ENCODE measurements around the gene TBPL1. TPM values are rescaled to one million over a fixed set of nuclear protein-coding genes. Genes with fewer than 3 reads are reported as not detected.

TBPL1 gene
- total RNA-seq, 4 donors from 2014 or later = 10.1 to 19.1 (median 13.7) TPM

DNA sequence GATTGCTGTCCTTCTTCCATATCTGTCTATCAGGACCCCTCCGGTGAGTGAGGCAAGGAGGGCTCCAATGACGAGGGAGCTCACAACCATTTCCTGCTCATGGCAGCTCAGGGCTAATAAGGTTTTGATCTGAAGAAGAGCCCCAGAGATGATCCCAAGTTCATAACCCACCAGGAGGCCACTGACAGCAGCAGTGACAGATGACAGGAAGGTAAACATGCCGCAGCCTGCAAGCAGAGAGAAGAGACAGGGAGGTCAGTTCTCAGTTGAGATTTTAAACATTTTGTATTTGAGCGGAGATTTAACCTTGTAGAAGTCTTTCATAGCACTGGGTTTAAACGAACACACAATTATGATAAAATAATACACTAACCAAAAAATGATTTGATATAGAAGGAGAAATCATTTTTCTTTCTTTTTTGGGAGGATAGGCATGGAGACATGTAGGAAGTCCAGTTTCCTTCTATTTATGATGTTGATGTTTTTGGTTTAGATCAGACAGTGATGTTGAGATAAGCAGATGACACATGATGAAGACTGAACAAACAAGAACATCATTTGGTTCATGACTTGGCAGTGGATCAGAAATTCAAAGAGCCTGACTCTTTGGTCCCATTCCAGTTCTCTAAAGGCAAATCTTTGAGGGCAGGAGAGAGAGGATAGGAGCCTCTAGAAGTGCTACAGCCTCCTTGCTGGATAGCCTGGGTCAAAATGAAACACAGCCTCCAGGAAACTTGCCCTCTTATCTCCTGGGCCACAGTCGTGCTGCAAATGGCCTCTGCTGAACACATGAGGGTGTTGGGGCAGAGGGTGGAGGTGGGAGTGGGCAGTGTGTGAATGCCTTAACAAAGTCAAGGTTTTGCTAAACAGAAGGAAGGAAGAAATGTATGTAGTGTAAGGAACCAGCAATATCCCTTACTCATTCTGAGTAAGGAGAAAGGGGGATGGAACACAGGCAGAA is 76.8 kb downstream of the TBPL1 start:
- H3K9me3 ChIP-seq = no peaks in the 10 kb centered on the region
- H3K36me3 ChIP-seq = peaks cover 0 to 14% of the 10 kb centered on the region in 2 donors
- ATAC-seq = no peak
- TF ChIP-seq, protein P1, sequence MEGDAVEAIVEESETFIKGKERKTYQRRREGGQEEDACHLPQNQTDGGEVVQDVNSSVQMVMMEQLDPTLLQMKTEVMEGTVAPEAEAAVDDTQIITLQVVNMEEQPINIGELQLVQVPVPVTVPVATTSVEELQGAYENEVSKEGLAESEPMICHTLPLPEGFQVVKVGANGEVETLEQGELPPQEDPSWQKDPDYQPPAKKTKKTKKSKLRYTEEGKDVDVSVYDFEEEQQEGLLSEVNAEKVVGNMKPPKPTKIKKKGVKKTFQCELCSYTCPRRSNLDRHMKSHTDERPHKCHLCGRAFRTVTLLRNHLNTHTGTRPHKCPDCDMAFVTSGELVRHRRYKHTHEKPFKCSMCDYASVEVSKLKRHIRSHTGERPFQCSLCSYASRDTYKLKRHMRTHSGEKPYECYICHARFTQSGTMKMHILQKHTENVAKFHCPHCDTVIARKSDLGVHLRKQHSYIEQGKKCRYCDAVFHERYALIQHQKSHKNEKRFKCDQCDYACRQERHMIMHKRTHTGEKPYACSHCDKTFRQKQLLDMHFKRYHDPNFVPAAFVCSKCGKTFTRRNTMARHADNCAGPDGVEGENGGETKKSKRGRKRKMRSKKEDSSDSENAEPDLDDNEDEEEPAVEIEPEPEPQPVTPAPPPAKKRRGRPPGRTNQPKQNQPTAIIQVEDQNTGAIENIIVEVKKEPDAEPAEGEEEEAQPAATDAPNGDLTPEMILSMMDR (IDR thresholded peaks at IDR 0.05) = no peak
- TF ChIP-seq POLR2A (IDR thresholded peaks at IDR 0.05) (no peak), EP300 (IDR thresholded peaks at IDR 0.05) (no peak), POLR2AphosphoS5 (IDR thresholded peaks at IDR 0.05) (no peak)
- 51 to 61% methylated on average over 4 of the region's 6 CpGs for WGBS, 2 donors (ENCODE audit: low coverage in 1 of 2)
- H3K27me3 ChIP-seq = no peaks in the 10 kb centered on the region
- H3K4me3 ChIP-seq = no peak overlapping the region
- H3K4me1 ChIP-seq = peaks cover 0 to 19% (median 0%) of the 10 kb centered on the region in 3 donors
- H3K27ac ChIP-seq = peak overlapping the region in 1 of 4 donors; percentile 2

DNA sequence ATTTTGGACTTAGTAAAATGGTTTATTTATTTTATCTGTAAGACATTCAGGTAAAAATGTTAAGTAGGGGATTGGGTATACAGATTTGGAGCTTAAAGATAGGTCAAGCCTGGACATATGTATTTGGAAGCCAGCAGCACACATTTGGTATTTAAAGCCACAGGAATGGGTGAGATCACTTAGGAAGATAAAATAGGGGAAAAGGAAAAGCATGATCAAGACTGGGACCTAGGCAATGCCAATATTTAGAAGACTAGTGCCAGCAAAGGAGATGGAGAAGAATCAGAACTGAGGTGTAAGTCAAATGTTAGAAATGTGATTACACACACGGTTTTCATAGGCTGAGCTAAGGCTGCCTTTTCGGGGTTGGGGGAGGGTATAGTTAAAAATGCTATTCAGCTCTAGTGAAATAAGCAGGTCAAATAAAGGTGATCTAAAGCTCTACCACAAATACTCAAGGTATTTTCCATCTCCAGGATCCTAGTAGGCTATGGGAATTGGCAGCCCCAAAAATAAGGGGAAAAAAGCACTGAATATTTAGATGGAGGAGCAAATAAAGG is 78.8 kb downstream of the TBPL1 start:
- Histone ChIP-seq H3K4me1 (peaks cover 0 to 33% (median 0%) of the 10 kb centered on the region in 3 donors), H3K27ac (no peak overlapping the region), H3K9me3 (no peaks in the 10 kb centered on the region), H3K4me3 (no peak overlapping the region), H3K27me3 (no peaks in the 10 kb centered on the region), H3K36me3 (peaks cover 0 to 14% of the 10 kb centered on the region in 2 donors)
- WGBS, 2 donors (ENCODE audit: low coverage in 1 of 2) = 82 to 83% methylated on average over 2 of the region's 2 CpGs
- TF ChIP-seq EP300 (IDR thresholded peaks at IDR 0.05) (no peak), POLR2AphosphoS5 (IDR thresholded peaks at IDR 0.05) (no peak), POLR2A (IDR thresholded peaks at IDR 0.05) (no peak)
- TF ChIP-seq, protein P1 (IDR thresholded peaks at IDR 0.05) = no peak
- no peak for ATAC-seq

DNA sequence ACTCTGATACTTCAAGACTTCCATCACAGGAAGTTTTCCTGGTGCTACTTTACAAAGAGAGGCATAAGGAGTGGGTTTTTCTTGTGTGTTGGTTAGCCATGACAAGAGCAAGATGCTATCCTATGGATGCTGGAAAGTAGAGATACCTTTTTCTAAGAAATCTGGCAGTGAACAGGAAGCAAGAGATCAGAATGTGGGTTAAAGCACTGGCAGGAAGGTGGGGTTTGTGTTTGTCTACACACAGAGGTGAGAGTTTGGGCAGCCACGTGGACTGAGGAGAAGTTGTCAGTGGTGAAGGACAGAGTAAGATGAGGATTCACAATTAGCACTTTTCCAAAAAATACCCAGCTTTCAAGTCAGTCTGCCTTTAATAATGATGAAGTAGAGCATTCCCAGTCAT is 81.5 kb downstream of the TBPL1 start:
- Histone ChIP-seq H3K4me3 (no peak overlapping the region), H3K36me3 (peaks cover 0 to under 1% of the 10 kb centered on the region in 2 donors), H3K27ac (no peak overlapping the region), H3K4me1 (peaks cover 0 to 23% (median 0%) of the 10 kb centered on the region in 3 donors), H3K27me3 (no peaks in the 10 kb centered on the region), H3K9me3 (no peaks in the 10 kb centered on the region)
- no peak for ATAC-seq
- WGBS, 2 donors (ENCODE audit: low coverage in 1 of 2) = 80 to 88% methylated on average over 1 of the region's 1 CpG
- TF ChIP-seq, protein P1 (IDR thresholded peaks at IDR 0.05) = no peak
- TF ChIP-seq POLR2AphosphoS5 (IDR thresholded peaks at IDR 0.05) = no peak
- no peak for TF ChIP-seq POLR2A (IDR thresholded peaks at IDR 0.05)
- no peak for TF ChIP-seq EP300 (IDR thresholded peaks at IDR 0.05)

DNA sequence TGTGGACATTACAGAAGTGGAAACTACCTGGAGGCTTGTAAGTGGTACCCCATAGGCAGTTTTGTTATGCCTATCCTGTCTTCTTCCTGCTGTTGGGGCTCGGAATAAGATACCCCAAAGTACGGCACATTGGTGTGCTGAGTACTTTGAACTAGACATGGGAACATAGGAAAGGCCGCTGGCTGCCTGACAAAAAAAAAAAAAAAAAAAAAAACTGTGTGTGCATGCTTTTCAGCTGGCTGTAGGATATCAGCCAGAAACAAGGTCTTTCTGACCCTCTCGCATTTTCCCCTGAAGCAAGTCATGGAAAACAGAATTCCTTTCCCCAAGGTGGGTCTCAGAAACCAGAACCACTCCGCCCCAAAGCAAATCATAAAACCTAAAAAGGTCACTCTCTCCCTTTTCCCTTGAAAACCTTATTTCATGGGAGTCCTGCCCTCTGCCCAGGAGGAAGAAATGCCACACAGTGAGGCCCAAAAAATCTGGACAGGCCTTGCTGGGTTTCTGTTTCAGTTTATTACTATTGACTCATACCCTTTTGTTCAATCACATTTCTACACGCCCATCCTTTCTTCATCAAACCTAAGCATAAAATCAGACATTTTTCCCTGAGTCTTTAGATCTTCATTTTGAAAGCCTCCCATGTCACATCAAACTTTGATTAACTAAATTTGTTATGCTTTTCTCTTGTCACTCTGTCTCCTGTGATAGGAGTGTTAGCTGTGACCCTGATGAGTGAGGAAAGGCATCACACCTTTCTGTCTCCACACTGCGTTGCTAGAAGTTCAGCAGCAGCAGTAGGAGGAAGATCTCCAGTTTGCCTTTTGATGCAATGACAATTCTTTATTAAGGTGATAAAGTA is 82.2 kb downstream of the TBPL1 start:
- 78 to 84% methylated on average over 3 to 5 of the region's 7 CpGs for WGBS, 2 donors (ENCODE audit: low coverage in 1 of 2)
- no peaks in the 10 kb centered on the region for H3K36me3 ChIP-seq
- no peak overlapping the region for H3K4me3 ChIP-seq
- ATAC-seq = no peak
- H3K27me3 ChIP-seq = no peaks in the 10 kb centered on the region
- no peaks in the 10 kb centered on the region for H3K9me3 ChIP-seq
- peaks cover 0 to 23% (median 0%) of the 10 kb centered on the region in 3 donors for H3K4me1 ChIP-seq
- no peak overlapping the region for H3K27ac ChIP-seq
- TF ChIP-seq POLR2A (IDR thresholded peaks at IDR 0.05) (no peak), EP300 (IDR thresholded peaks at IDR 0.05) (no peak), POLR2AphosphoS5 (IDR thresholded peaks at IDR 0.05) (no peak)
- TF ChIP-seq, protein P1 (IDR thresholded peaks at IDR 0.05) = no peak
